ENCODE data around the gene EGFR.

DNA sequence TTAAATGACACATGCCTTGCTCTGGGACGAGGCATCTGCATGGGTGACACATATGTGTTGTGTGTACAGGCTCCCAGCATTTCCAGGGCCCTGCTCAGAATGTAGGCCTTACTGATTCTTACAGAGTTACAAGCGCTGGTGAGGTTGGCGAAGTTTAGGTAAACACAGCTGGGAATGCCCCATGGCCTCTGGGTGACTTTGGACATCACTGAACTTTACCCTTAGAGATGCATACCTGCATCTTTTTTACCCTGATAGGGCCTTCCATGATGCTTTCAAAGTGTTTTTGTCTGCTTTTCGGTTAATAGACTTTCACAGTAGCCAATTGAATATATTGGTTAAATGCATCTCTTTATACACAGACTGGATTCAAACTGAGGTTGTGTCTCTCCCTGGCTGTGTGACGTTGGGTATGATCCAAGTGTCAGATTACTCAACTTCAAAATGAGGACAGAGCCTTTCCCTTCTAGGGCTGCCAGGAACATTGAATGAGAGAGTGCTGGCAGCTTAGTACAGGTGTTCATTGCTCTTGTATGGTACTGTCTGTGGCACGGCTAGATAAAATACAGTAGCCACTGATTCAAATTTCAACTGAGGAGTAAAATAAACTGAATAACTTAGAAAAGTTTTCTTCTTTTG is 29.5 kb downstream of the EGFR start:
- TF ChIP-seq, protein P1, sequence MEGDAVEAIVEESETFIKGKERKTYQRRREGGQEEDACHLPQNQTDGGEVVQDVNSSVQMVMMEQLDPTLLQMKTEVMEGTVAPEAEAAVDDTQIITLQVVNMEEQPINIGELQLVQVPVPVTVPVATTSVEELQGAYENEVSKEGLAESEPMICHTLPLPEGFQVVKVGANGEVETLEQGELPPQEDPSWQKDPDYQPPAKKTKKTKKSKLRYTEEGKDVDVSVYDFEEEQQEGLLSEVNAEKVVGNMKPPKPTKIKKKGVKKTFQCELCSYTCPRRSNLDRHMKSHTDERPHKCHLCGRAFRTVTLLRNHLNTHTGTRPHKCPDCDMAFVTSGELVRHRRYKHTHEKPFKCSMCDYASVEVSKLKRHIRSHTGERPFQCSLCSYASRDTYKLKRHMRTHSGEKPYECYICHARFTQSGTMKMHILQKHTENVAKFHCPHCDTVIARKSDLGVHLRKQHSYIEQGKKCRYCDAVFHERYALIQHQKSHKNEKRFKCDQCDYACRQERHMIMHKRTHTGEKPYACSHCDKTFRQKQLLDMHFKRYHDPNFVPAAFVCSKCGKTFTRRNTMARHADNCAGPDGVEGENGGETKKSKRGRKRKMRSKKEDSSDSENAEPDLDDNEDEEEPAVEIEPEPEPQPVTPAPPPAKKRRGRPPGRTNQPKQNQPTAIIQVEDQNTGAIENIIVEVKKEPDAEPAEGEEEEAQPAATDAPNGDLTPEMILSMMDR (IDR thresholded peaks at IDR 0.05), result no peak
- TF ChIP-seq RAD21 (conservative IDR thresholded peaks at IDR 0.05 in 1 of 2, IDR thresholded peaks at IDR 0.05 in 1 of 2), result no peak
- TF ChIP-seq, protein P2, sequence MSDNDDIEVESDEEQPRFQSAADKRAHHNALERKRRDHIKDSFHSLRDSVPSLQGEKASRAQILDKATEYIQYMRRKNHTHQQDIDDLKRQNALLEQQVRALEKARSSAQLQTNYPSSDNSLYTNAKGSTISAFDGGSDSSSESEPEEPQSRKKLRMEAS (IDR thresholded peaks at IDR 0.05), result no peak
- TF ChIP-seq MYC (IDR thresholded peaks at IDR 0.05; ENCODE audit: borderline replicate concordance, low read length), result no peak
- TF ChIP-seq ESRRA (IDR thresholded peaks at IDR 0.05; ENCODE audit: borderline replicate concordance, low read length), result no peak
- TF ChIP-seq EP300 (IDR thresholded peaks at IDR 0.05), result no peak
- TF ChIP-seq CBX2 (IDR thresholded peaks at IDR 0.05; ENCODE audit: borderline replicate concordance, low read depth), result no peak
- no peak for TF ChIP-seq POLR2A (IDR thresholded peaks at IDR 0.05; ENCODE audit: low read length)
- no peak for TF ChIP-seq RARB (CRISPR knock-in tag; IDR thresholded peaks at IDR 0.05)
- TF ChIP-seq ZSCAN20 (CRISPR knock-in tag; IDR thresholded peaks at IDR 0.05), result no peak
- TF ChIP-seq PHF8 (IDR thresholded peaks at IDR 0.05; ENCODE audit: borderline replicate concordance, low read depth), result no peak
- no peak for TF ChIP-seq POLR2AphosphoS2 (conservative IDR thresholded peaks at IDR 0.05; ENCODE audit: low read length)
- no peak for TF ChIP-seq MAFK (IDR thresholded peaks at IDR 0.05; ENCODE audit: partially characterized antibody)

All from A549 (cell line).